ENCODE measurements around the gene LAMA2. TPM values are rescaled to one million over a fixed set of nuclear protein-coding genes. Genes with fewer than 3 reads are reported as not detected.

The LAMA2 gene
- polyA plus RNA-seq, 3 donors from 2014 or later, result 0.17 to 1.2 (median 0.34) TPM

DNA sequence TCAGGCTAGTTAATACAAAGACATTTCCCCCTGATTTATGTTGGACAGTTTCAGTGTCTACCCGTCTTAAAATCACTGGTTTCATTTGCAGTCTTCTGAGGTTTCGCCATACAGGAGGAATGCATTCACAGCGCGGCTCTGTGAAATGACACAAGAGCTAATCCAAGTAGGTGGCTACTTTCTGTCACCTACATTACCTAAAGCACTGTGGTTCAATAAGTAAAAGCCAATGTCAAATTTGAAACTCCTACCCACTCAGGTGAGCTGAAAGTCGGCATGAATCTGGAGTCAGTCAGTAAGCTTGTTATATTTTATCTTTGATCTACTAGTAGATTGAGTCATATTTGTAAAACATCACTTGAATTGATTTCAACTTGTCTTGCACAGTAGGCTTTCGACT, 370.8 kb downstream of the LAMA2 start:
- H3K4me1 Mint-ChIP-seq, result peaks cover 8 to 15% of the 10 kb centered on the region in 2 donors
- no peak for DNase-seq
- H3K9me3 Mint-ChIP-seq, result no peaks in the 10 kb centered on the region

DNA sequence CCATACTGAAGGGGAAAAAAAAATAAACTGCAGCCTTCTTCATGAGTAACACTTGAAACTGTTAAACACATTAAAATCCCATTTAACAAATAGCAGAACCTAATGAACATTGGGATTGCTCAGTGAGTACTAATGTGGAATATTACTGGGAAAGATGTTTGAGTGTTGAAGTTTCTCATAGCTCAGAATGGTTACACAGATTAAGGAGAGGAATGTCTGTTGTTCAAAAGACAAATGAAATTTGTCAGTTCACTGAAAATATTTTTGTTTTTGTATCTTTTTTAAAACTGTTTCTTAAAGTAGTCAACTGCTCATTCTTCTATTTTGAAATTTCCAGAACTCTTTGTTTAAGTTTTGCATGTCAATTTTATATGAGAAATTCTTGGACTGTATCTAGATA, 374.3 kb downstream of the LAMA2 start:
- Mint-ChIP-seq H3K36me3 (peaks cover 0 to 7% (median 0%) of the 10 kb centered on the region in 3 donors), H3K9me3 (no peaks in the 10 kb centered on the region), H3K4me1 (peaks cover 5 to 11% of the 10 kb centered on the region in 2 donors), H3K4me3 (no peak overlapping the region), H3K27ac (no peak overlapping the region), H3K27me3 (ENCODE audit: low read depth in 3 of 3) (peaks cover 0 to 6% (median under 1%) of the 10 kb centered on the region in 3 donors)
- no peak for DNase-seq

More for the DNA sequence above, 370.8 kb downstream of the LAMA2 start:
- Mint-ChIP-seq H3K27ac (no peak overlapping the region), H3K27me3 (ENCODE audit: low read depth in 3 of 3) (peaks cover 0 to 7% (median 2%) of the 10 kb centered on the region in 3 donors), H3K4me3 (no peak overlapping the region), H3K36me3 (peaks cover 0 to 3% (median 0%) of the 10 kb centered on the region in 3 donors)

DNA sequence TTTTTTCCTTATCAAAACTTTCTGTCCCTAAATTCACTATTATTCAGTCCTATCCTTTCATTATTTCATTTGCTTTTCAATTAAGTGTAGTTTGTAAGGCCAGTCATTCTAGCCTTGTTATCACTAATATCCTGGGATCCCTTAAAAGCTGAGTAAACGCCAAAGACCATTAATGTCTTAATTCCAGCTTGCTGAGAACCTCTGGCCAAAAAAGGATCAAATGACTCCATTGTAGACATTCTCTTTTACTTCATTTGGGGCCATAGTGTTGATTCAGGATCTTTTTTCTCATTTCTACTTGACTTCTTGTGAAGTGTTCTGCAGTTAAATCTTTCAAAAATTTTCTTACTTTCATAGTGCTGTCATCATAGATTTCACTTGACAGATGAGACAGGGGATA, 379.7 kb downstream of the LAMA2 start:
- Mint-ChIP-seq H3K27me3 (ENCODE audit: low read depth in 3 of 3) (peaks cover 0 to 2% (median 2%) of the 10 kb centered on the region in 3 donors), H3K27ac (no peak overlapping the region), H3K4me3 (no peak overlapping the region), H3K9me3 (no peaks in the 10 kb centered on the region), H3K4me1 (no peaks in the 10 kb centered on the region), H3K36me3 (peaks cover 0 to 4% (median 0%) of the 10 kb centered on the region in 3 donors)
- DNase-seq, result no peak

DNA sequence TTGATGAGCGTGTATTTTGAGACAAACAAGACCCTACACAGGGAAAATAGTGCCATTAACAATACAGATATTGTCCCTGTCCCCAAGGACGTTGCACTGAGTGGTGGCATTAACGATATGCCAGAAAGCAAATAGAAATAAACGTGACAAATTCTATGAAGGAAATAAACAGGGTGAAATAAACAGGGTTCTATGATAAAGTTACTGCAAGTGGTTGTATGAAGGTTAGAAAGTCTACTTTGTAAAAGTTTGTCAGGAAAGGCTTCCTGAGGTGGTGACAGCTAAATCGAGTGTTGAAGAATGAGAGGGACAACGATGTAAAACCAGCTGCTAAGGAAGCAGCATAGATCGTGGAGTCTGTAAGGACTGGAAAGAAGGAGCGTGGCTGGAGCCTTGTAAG, 380.2 kb downstream of the LAMA2 start:
- no peak overlapping the region for H3K4me3 Mint-ChIP-seq
- H3K27me3 Mint-ChIP-seq (ENCODE audit: low read depth in 3 of 3), result peaks cover 0 to 2% (median 2%) of the 10 kb centered on the region in 3 donors
- DNase-seq, result no peak
- H3K4me1 Mint-ChIP-seq, result no peaks in the 10 kb centered on the region
- no peak overlapping the region for H3K27ac Mint-ChIP-seq
- H3K36me3 Mint-ChIP-seq, result peaks cover 0 to 4% (median 0%) of the 10 kb centered on the region in 3 donors
- no peaks in the 10 kb centered on the region for H3K9me3 Mint-ChIP-seq

DNA sequence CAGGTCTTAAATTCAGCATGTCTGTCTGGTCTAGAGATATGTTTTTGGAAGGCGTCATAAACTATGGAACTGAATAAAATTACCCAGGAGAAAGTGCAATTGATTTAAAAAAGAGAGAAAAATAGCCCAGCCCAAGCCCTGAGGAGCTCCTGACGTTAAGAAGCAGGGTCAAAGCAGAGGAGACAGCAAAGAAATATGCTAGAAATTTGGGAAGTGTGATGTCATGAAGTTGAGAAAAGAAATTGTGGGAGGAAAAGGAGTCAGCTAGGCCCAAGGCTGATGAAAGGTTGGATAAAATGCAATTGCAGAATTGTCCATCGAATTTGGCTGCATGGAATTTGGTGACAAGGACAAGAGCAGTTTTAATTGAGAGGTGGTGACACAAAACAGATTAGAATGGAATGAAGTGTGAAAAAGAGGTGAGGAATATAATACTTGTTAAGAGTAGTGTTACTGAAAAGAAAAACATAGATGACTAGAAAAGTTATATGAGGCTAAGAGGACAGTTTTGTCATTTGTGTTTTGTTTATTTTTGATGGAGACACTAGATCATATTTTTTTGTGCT, 381.6 kb downstream of the LAMA2 start:
- no peaks in the 10 kb centered on the region for H3K9me3 Mint-ChIP-seq
- no peaks in the 10 kb centered on the region for H3K36me3 Mint-ChIP-seq
- H3K4me1 Mint-ChIP-seq, result no peaks in the 10 kb centered on the region
- DNase-seq, result no peak
- H3K4me3 Mint-ChIP-seq, result no peak overlapping the region
- no peak overlapping the region for H3K27ac Mint-ChIP-seq
- H3K27me3 Mint-ChIP-seq (ENCODE audit: low read depth in 3 of 3), result peaks cover 0 to 6% (median 2%) of the 10 kb centered on the region in 3 donors

DNA sequence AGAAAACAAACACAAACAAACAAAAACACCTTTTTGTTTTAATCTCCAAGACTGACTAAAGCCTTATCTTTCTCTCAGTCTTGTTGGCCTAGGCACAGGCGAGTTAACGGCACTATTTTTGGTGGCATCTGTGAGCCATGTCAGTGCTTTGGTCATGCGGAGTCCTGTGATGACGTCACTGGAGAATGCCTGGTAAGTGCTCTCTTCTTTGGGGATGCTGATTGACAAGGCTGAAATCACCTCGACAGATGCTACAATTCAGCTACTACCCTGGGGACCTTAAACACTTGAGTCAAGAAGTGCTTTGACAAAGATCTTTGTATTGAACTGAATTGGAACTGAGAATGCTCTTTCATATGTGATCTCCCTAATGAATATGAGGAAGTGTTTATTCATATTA, 384.1 kb downstream of the LAMA2 start:
- Mint-ChIP-seq H3K4me3 (no peak overlapping the region), H3K36me3 (no peaks in the 10 kb centered on the region), H3K27ac (no peak overlapping the region), H3K27me3 (ENCODE audit: low read depth in 3 of 3) (peaks cover 2 to 6% (median 5%) of the 10 kb centered on the region in 3 donors), H3K9me3 (no peaks in the 10 kb centered on the region), H3K4me1 (peaks cover 0 to 2% of the 10 kb centered on the region in 2 donors)
- no peak for DNase-seq

DNA sequence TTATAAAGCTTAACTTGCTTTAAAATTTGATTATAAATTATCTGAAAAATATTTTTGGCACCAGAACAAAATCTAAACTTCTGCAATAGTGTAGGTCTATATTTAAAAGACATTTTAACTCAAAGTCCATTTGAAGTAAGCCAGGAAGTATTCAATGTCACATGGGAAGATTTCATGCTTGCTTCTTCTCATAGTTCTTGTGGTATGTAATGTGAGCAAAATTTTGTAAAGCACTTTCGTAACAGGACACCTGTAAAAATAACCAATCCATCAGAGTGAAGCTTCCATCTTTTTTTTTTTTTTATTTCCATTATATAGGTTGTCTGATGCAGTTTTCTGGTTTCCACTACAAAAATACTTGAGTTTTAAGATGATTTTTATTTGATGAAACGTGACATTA, 386.1 kb downstream of the LAMA2 start:
- no peaks in the 10 kb centered on the region for H3K9me3 Mint-ChIP-seq
- H3K36me3 Mint-ChIP-seq, result no peaks in the 10 kb centered on the region
- H3K27ac Mint-ChIP-seq, result no peak overlapping the region
- DNase-seq, result no peak
- peaks cover 0 to 7% of the 10 kb centered on the region in 2 donors for H3K4me1 Mint-ChIP-seq
- peaks cover 2 to 6% (median 5%) of the 10 kb centered on the region in 3 donors for H3K27me3 Mint-ChIP-seq (ENCODE audit: low read depth in 3 of 3)
- no peak overlapping the region for H3K4me3 Mint-ChIP-seq

DNA sequence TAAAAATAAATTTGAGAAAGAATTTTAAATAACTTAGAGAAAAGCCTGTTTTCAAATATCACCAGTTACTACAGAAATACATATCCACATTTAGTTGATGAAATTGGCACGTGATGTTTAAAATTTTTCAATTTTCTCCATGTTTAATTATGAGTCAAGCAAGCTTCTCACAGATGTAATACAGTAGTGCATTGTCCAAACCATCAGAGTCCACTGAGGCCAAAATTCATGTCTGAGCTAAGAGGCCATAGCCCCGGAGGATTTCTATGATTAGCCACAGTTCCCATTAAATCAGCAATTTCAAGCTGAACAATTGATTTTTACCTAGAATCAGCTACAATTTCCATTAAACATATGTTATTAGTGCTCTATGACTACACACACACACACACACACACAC, 387.0 kb downstream of the LAMA2 start:
- H3K27ac Mint-ChIP-seq, result no peak overlapping the region
- H3K4me1 Mint-ChIP-seq, result peaks cover 0 to 7% of the 10 kb centered on the region in 2 donors
- H3K27me3 Mint-ChIP-seq (ENCODE audit: low read depth in 3 of 3), result peaks cover 2 to 6% (median 5%) of the 10 kb centered on the region in 3 donors
- no peak overlapping the region for H3K4me3 Mint-ChIP-seq
- DNase-seq, result no peak
- H3K9me3 Mint-ChIP-seq, result no peaks in the 10 kb centered on the region
- H3K36me3 Mint-ChIP-seq, result no peaks in the 10 kb centered on the region

DNA sequence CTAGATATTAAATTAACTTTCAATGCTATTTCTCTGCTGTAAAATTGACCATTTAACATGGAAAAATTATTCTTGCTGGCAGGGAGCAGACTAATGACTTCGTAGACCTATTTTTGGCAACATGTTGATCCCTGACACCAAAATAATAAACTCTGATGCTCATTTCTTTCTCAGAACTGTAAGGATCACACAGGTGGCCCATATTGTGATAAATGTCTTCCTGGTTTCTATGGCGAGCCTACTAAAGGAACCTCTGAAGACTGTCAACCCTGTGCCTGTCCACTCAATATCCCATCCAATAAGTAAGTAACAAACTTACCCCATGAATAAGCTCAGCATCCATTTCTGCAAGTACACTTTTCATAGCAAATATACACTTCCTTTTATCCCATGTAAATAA, 387.5 kb downstream of the LAMA2 start:
- H3K27me3 Mint-ChIP-seq (ENCODE audit: low read depth in 3 of 3), result peaks cover 2 to 4% (median 3%) of the 10 kb centered on the region in 3 donors
- no peaks in the 10 kb centered on the region for H3K9me3 Mint-ChIP-seq
- DNase-seq, result no peak
- H3K4me1 Mint-ChIP-seq, result peaks cover 0 to 7% of the 10 kb centered on the region in 2 donors
- no peak overlapping the region for H3K4me3 Mint-ChIP-seq
- no peak overlapping the region for H3K27ac Mint-ChIP-seq
- H3K36me3 Mint-ChIP-seq, result no peaks in the 10 kb centered on the region

DNA sequence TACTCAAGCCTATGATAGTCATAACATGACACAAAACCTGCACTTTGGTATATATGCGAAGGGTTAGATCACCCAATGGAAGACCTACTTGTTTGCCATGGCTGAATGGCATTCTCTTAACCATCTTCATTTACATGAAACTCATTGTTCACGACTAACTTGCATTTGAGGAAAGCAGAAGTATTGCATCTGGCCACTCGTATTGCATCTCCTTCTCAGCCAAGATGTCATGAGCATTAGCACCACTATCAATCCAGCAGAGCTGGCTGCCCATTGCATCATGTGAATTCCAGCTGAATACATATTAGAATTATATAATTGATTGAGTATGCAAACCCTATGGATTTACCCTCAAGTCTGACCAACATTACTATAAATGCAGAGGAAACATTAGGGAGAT, 390.2 kb downstream of the LAMA2 start:
- Mint-ChIP-seq H3K27ac (no peak overlapping the region), H3K9me3 (no peaks in the 10 kb centered on the region), H3K36me3 (peaks cover 0 to 6% (median 0%) of the 10 kb centered on the region in 3 donors), H3K4me1 (peaks cover 7 to 20% of the 10 kb centered on the region in 2 donors), H3K27me3 (ENCODE audit: low read depth in 3 of 3) (peaks cover 2 to 4% (median 3%) of the 10 kb centered on the region in 3 donors), H3K4me3 (no peak overlapping the region)
- no peak for DNase-seq

DNA sequence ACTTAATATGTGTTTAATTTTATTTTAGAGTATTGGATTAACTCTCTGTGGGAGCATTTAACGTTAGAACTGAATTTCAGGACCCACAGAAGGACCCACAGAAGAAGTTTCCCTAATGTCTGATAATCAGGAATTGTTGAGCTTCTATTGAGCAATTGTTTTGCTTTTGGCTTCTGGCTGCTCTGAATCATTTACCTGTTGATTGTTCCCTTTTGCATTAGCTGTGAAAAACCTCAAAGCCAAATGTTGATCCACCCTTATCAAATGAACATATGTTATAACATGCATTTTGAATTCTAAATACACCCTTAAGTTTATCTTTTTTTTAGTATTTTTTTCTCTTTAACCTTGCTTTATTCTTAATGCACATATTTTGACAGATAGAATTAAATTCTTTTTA, 393.5 kb downstream of the LAMA2 start:
- peaks cover 6 to 13% (median 7%) of the 10 kb centered on the region in 3 donors for H3K36me3 Mint-ChIP-seq
- H3K9me3 Mint-ChIP-seq, result no peaks in the 10 kb centered on the region
- H3K27ac Mint-ChIP-seq, result no peak overlapping the region
- DNase-seq, result no peak
- no peak overlapping the region for H3K4me3 Mint-ChIP-seq
- H3K27me3 Mint-ChIP-seq (ENCODE audit: low read depth in 3 of 3), result peaks cover 0 to 3% (median 2%) of the 10 kb centered on the region in 3 donors
- H3K4me1 Mint-ChIP-seq, result peaks cover 35 to 53% of the 10 kb centered on the region in 2 donors

DNA sequence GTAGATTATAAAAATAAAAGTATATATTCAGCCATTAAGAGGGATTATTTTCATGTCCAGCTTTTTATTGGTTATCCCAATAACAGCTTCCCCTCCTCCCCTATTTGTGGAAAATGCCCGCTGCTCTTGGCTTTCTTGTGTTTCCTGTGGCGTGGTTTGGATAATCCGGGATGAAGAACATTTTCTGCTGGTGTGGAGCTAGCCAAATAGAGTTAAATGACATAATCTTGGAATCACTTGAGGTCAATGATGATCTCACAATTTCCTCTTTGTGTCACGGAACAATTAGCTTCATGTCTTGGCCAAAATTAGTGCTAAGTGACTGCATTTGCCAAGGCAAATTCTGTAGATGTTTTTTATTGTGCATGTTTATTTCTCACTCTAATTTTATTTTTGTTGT, 394.0 kb downstream of the LAMA2 start:
- Mint-ChIP-seq H3K36me3 (peaks cover 6 to 13% (median 7%) of the 10 kb centered on the region in 3 donors), H3K27ac (peak overlapping the region in 2 of 6 donors; percentile 7 to 47), H3K4me1 (peaks cover 40 to 56% of the 10 kb centered on the region in 2 donors), H3K9me3 (no peaks in the 10 kb centered on the region), H3K4me3 (no peak overlapping the region), H3K27me3 (ENCODE audit: low read depth in 3 of 3) (peaks cover 0 to 3% (median 2%) of the 10 kb centered on the region in 3 donors)
- no peak for DNase-seq

DNA sequence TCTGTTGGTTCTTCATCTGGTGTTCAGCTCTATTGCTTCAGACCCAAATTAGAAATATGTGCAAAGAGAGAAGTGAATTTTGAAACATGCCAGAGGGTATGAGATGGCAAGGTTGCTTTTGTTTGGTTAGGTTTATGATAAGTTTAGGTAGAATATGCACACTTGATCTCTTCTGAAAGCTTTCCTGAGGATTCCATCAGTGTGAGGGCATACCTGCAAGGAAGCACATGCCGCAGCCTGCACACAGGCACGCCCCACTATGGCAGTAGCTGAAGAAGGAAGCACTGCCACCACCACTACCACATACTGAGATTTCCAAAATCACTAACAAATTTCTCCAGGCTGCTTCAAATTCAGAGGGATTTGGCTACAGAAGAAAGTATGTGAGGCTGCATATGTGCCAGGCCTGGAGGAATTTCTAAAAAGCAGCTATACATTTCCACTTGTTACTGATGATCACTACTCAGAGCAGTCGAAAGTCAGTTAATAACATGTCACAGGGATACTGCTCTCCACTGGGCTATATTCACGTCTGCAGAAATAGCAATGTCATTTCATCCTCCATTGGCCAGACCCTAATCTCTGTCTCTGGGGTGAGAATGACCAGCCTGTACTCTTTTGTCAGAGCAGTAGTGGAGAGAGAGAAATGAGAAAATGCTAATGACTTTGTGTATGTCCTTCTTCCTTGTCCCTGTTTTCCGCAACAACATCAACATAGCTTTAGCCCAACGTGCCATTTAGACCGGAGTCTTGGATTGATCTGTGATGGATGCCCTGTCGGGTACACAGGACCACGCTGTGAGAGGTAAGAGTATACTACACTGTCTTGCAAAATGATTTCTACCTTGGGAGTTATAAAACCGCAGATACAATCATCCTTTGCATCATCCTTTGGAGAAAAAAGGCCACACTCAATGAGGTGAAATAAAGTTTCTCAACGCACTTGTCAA, 396.7 kb downstream of the LAMA2 start:
- H3K27me3 Mint-ChIP-seq (ENCODE audit: low read depth in 3 of 3), result peaks cover 0 to 6% (median 2%) of the 10 kb centered on the region in 3 donors
- no peaks in the 10 kb centered on the region for H3K9me3 Mint-ChIP-seq
- peak overlapping the region; percentile 81 to 93 (median 90) for H3K27ac Mint-ChIP-seq
- no peak for DNase-seq
- H3K4me3 Mint-ChIP-seq, result peak overlapping the region; percentile 58 to 81 (median 63)
- peaks cover 66 to 78% of the 10 kb centered on the region in 2 donors for H3K4me1 Mint-ChIP-seq
- peaks cover 7 to 18% (median 9%) of the 10 kb centered on the region in 3 donors for H3K36me3 Mint-ChIP-seq

DNA sequence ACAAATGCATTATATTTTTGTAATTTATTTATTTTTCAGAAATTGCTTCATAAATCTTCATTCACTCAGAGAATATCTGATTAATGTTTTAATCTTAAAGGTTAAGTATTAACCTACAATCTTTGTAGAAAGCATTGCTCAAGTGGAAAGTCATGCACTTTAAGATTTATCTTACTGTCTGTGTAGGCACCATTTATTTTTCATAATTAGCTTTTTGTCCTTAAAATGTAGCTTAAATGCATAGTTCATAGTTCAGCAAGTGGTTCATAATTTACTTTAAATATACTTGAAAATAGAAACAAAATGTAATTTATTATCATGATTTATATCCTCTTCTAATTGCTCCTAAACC, 397.3 kb downstream of the LAMA2 start:
- peaks cover 0 to 6% (median 2%) of the 10 kb centered on the region in 3 donors for H3K27me3 Mint-ChIP-seq (ENCODE audit: low read depth in 3 of 3)
- peaks cover 7 to 18% (median 9%) of the 10 kb centered on the region in 3 donors for H3K36me3 Mint-ChIP-seq
- H3K4me3 Mint-ChIP-seq, result peak overlapping the region; percentile 80 to 89 (median 85)
- no peaks in the 10 kb centered on the region for H3K9me3 Mint-ChIP-seq
- peaks cover 67 to 83% of the 10 kb centered on the region in 2 donors for H3K4me1 Mint-ChIP-seq
- peak overlapping the region; percentile 92 to 97 (median 94) for H3K27ac Mint-ChIP-seq
- no peak for DNase-seq

All from immature natural killer cell (primary cell).